Measurements from ENCODE around the gene IRF3.

- TF ChIP-seq CTCF (conservative IDR thresholded peaks at IDR 0.05 in 1 of 2, IDR thresholded peaks at IDR 0.05 in 1 of 2; ENCODE audit: low read depth in 1 of 2, low read length in 2 of 2) (no peak), EZH2 (IDR thresholded peaks at IDR 0.05; ENCODE audit: low read length, missing control alignments) (no peak)
These were observed 12.2 kb downstream of the IRF3 start for GRCh38 chr19:49653466-49653806.
